Measurements from ENCODE around the gene DMRT2. TPM values are rescaled to one million over a fixed set of nuclear protein-coding genes. Genes with fewer than 3 reads are reported as not detected.

The DMRT2 gene
- not detected for polyA plus RNA-seq (2012; ENCODE audit: low read depth, missing spikeins)

DNA sequence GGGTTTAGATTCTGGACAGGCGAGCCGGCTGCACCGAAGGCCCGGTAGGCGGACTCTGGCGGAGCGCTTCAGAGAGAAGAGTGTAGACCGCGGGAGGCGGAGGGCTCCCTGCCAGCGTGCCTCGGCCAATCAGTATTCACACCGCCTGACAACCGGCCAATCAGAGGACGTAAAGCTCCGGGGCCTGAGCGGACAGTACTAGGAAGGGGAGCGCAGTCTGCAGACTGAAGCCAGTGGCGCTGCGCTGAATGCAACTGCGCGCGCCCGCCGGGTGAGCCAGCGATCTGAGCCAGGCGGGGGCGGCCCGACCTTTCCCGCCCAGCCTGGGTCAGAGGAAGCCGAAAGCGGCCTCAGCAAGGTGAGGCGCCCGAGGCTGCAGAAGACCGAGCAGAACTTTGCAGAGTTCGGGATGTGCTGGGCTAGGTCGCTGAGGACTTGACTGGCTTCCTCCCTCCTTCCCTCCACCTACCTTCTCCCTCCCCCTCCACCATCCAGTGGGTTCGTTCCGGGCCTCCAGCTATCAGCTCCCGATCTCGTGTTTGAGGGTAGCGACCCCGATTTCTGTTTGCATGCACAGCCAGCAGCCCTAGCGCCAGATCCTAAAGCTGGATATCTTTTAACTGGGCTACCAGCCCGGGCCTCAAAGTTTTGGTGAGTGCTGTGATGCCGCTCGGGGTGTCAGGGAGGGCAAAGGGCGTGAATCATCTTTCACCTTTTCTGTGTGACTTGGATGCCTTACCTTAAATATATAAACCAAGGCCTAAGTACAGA, at the start of gene DMRT2:
TSS of gene DMRT2 (plus strand) at position 233 of the 771 bp plus-strand sequence. CDS start 1,257 bp downstream, outside the sequence.
- FAIRE-seq, result no peak
- TF ChIP-seq POLR2A (IDR thresholded peaks at IDR 0.05; ENCODE audit: low read depth, low read length) (no peak), SPI1 (IDR thresholded peaks at IDR 0.05; ENCODE audit: low read depth, low read length) (no peak), TAF1 (IDR thresholded peaks at IDR 0.05; ENCODE audit: low read depth, low read length) (no peak), PAX5 (IDR thresholded peaks at IDR 0.05; ENCODE audit: insufficient read depth, low read length, severe bottlenecking) (no peak), POU2F2 (IDR thresholded peaks at IDR 0.05; ENCODE audit: low read depth, low read length) (no peak), POLR2AphosphoS5 (IDR thresholded peaks at IDR 0.05; ENCODE audit: low read depth, low read length) (no peak)
- no peak for DNase-seq (ENCODE audit: insufficient read length, low spot score)

DNA sequence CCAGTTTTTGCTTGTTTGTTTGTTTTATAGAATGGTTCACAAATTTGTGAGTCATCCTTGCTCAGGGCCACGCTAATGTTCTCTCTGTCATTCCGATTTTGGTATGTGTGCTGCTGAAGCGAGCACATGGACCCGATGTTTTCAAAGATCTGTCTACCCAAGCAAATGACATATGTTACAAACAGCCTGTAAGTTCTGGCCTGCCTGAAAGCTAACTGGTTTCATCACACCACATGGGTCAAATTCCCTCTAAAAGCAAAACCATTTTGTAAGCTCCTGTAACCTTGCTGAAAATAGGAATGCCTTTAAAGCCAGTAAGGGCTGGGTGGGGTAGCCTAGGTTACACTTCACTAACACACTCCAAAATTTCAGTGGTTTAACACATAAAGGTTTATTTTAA, 48.3 kb upstream of the DMRT2 start:
- no peak for DNase-seq (ENCODE audit: insufficient read length, low spot score)
- no peak for FAIRE-seq
- TF ChIP-seq SPI1 (IDR thresholded peaks at IDR 0.05; ENCODE audit: low read depth, low read length) (no peak), POLR2AphosphoS5 (IDR thresholded peaks at IDR 0.05; ENCODE audit: low read depth, low read length) (no peak), PAX5 (IDR thresholded peaks at IDR 0.05; ENCODE audit: insufficient read depth, low read length, severe bottlenecking) (no peak)

DNA sequence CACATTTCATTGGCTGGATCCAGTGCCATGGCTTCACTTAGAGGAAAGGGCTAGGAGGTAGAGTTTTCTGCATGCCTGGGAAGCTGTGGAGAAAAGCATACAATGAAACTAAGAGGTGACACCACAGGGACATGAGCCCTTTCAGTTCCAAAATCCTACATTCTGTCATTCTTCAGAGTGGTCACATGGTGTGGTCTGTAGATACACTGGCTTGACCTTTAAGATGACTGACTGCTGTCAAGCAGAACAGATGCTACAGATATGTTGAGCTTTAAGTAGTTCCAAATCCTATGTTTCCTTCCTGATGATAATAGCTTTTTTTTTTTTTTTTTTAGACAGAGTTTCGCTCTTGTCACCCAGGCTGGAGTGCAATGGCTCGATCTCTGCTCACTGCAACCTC, 47.5 kb upstream of the DMRT2 start:
- FAIRE-seq (no peak), DNase-seq (ENCODE audit: insufficient read length, low spot score) (no peak)
- TF ChIP-seq POLR2AphosphoS5 (IDR thresholded peaks at IDR 0.05; ENCODE audit: low read depth, low read length) (no peak), TAF1 (IDR thresholded peaks at IDR 0.05; ENCODE audit: low read depth, low read length) (no peak), POLR2A (IDR thresholded peaks at IDR 0.05; ENCODE audit: low read depth, low read length) (no peak)

DNA sequence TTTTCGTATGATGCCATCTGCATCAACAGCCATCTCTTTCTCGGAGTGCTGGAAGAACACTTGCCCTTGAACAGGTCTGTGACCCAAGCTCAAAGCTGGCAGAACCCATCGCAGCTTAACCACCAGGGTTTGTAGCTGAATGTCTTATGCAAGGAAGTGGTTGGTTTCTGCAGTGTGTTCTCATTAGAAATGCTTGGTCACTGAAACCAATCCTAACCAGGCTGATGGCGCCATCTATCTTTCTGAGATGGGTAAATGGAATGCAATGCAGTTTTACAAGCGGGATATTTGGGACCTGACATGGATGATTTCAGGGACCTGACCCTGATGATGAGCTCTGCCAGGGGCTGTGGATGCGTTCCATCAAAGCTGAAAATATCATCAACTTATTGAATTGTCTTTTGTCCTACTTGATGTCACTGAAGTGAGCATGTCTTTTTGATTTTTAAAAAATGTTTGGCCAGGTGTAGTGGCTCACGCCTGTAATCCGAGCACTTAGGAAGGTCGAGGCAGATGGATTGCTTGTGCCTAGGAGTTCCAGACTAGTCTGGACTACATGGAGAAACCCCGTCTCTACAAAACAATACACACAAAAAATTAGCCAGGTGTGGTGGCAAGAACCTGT, 45.0 kb upstream of the DMRT2 start:
- no peak for DNase-seq (ENCODE audit: insufficient read length, low spot score)
- TF ChIP-seq TAF1 (IDR thresholded peaks at IDR 0.05; ENCODE audit: low read depth, low read length) (no peak), SPI1 (IDR thresholded peaks at IDR 0.05; ENCODE audit: low read depth, low read length) (peak; percentile 56)
- FAIRE-seq, result peak; percentile 91

DNA sequence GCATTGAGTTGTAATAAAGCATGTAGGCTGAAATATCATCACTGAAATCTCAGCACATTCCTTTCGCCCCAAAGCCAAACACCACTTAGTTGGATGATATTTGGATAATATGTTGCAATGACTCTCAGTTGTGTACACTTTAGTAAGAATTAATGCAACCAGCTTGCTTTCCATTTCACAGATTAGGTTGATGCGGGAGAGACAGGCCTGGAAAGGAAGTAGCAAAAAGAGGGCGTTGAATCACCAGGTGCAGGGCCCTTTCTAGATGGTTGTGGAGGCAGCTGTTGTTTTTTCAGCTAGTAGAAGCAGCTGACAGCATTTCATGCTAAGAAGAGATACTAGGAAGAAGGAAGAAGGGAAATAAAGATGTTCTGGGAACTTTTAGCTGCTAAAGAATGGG, 42.8 kb upstream of the DMRT2 start:
- DNase-seq (ENCODE audit: insufficient read length, low spot score), result no peak
- TF ChIP-seq POLR2A (IDR thresholded peaks at IDR 0.05; ENCODE audit: low read depth, low read length), result no peak
- no peak for FAIRE-seq

DNA sequence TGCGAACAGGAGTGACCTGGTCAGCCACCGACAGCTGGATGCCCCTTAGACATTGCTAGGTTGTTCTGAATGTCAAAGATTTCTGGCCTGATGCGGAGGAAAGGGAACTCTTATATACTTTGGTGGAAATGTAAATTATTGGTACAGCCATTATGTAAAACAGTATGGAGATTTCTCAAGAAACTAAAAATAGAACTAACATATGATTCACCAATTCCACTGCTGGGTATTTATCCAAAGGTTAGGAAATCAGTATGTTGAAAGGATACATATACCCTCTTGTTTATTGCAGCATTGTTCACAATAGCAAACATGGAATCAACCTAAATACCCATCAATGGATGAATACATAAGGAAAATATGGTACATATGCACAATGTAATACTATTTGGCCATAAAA, 41.9 kb upstream of the DMRT2 start:
- FAIRE-seq (no peak), DNase-seq (ENCODE audit: insufficient read length, low spot score) (no peak)
- TF ChIP-seq POLR2A (IDR thresholded peaks at IDR 0.05; ENCODE audit: low read depth, low read length) (no peak), SPI1 (IDR thresholded peaks at IDR 0.05; ENCODE audit: low read depth, low read length) (no peak), POU2F2 (IDR thresholded peaks at IDR 0.05; ENCODE audit: low read depth, low read length) (no peak), POLR2AphosphoS5 (IDR thresholded peaks at IDR 0.05; ENCODE audit: low read depth, low read length) (no peak), PAX5 (IDR thresholded peaks at IDR 0.05; ENCODE audit: insufficient read depth, low read length, severe bottlenecking) (no peak), TAF1 (IDR thresholded peaks at IDR 0.05; ENCODE audit: low read depth, low read length) (no peak)

DNA sequence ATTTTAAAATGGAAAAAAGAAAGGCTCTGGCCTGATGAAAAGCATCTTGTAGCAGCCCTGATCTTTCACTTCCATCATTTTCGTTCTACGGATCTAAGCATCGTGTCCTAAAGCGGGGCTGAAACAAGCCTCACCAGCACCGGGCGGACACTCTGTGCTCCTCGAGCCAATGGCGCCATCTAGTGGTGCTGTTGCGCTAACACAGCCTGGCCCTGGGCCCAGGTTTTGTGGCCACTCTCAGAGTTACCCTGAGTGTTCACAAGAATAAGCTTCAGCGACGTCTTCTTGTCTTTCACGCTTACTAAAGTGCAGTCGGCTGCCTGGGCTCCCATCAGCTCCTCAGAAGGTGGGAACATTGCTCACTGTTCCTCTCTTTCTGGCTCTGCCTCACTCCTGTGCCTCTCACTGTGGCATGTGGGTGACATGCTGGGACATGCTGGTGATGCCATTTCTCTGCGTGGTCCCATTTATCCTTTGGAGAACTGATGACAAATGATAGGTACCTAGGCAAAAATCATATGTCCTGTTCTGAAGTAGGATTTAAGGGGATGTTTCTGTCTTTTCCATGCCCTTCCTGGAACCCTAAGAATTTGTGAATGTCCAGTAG, 41.0 kb upstream of the DMRT2 start:
- TF ChIP-seq PAX5 (IDR thresholded peaks at IDR 0.05; ENCODE audit: insufficient read depth, low read length, severe bottlenecking), result no peak
- no peak for TF ChIP-seq POLR2A (IDR thresholded peaks at IDR 0.05; ENCODE audit: low read depth, low read length)
- no peak for TF ChIP-seq SPI1 (IDR thresholded peaks at IDR 0.05; ENCODE audit: low read depth, low read length)
- no peak for TF ChIP-seq POU2F2 (IDR thresholded peaks at IDR 0.05; ENCODE audit: low read depth, low read length)
- no peak for TF ChIP-seq TAF1 (IDR thresholded peaks at IDR 0.05; ENCODE audit: low read depth, low read length)
- TF ChIP-seq POLR2AphosphoS5 (IDR thresholded peaks at IDR 0.05; ENCODE audit: low read depth, low read length), result no peak
- peak; percentile 86 for FAIRE-seq
- peak; percentile 35 for DNase-seq (ENCODE audit: insufficient read length, low spot score)

DNA sequence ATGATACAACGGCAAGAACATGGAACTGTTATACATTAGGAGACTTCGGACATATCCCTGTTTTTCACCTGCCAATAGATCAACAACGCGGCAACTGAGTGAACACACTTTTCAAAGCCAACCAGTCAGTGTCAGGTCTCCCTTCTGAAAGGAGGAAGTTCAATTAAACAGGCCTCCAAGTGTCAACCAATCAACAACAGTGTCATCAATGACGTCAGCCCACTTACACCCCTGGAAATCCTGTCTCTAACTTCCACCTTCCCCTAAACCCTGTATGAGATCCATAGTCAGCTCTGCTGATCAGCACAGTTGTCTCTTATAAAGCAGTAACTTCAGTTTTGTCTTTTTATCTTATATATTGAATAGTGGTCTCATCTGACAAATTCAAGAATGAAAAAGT, 37.1 kb upstream of the DMRT2 start:
- FAIRE-seq (no peak), DNase-seq (ENCODE audit: insufficient read length, low spot score) (no peak)
- TF ChIP-seq POU2F2 (IDR thresholded peaks at IDR 0.05; ENCODE audit: low read depth, low read length) (no peak), POLR2AphosphoS5 (IDR thresholded peaks at IDR 0.05; ENCODE audit: low read depth, low read length) (no peak), SPI1 (IDR thresholded peaks at IDR 0.05; ENCODE audit: low read depth, low read length) (no peak), POLR2A (IDR thresholded peaks at IDR 0.05; ENCODE audit: low read depth, low read length) (no peak), PAX5 (IDR thresholded peaks at IDR 0.05; ENCODE audit: insufficient read depth, low read length, severe bottlenecking) (no peak)

DNA sequence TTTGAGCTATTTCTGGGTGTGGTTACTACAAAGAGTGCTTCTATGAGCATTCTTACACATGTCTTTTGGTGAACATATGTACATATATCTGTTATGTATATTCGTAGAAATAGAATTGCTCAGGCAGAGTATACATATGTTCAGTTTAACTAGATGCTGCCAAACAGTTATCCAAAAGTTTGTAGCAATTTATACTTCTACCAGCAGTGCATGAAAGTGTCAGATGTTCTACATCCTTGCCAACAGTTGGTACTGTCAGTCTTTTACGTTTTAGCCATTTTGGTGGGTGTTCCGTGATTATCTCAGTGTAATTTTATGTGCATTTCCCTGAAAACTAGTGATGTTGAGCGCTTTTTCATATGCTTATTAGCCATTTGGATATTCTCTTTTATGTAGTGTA, 35.9 kb upstream of the DMRT2 start:
- TF ChIP-seq POU2F2 (IDR thresholded peaks at IDR 0.05; ENCODE audit: low read depth, low read length) (no peak), SPI1 (IDR thresholded peaks at IDR 0.05; ENCODE audit: low read depth, low read length) (no peak), PAX5 (IDR thresholded peaks at IDR 0.05; ENCODE audit: insufficient read depth, low read length, severe bottlenecking) (no peak), POLR2A (IDR thresholded peaks at IDR 0.05; ENCODE audit: low read depth, low read length) (no peak), TAF1 (IDR thresholded peaks at IDR 0.05; ENCODE audit: low read depth, low read length) (no peak), POLR2AphosphoS5 (IDR thresholded peaks at IDR 0.05; ENCODE audit: low read depth, low read length) (no peak)
- DNase-seq (ENCODE audit: insufficient read length, low spot score) (no peak), FAIRE-seq (no peak)

DNA sequence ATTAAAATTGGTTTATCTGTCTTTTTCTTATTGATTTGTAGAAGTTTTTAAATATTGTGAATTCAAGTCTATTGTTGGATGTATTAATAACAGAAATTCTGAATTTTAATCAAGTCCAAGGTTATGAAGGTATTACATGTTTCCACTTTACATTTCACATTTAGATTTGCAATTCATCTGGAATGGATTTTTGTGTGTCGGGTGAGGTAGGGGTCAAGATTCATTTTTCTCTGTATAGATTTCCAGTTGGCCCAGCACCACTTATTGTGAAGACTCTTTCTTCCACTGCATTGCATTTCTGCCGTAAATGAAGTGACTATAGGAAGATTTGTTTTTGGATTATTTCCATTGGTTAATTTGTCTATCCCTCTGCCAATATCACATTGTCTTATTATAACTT, 35.5 kb upstream of the DMRT2 start:
- TF ChIP-seq POLR2AphosphoS5 (IDR thresholded peaks at IDR 0.05; ENCODE audit: low read depth, low read length) (no peak), POU2F2 (IDR thresholded peaks at IDR 0.05; ENCODE audit: low read depth, low read length) (no peak), PAX5 (IDR thresholded peaks at IDR 0.05; ENCODE audit: insufficient read depth, low read length, severe bottlenecking) (no peak), TAF1 (IDR thresholded peaks at IDR 0.05; ENCODE audit: low read depth, low read length) (no peak), SPI1 (IDR thresholded peaks at IDR 0.05; ENCODE audit: low read depth, low read length) (no peak), POLR2A (IDR thresholded peaks at IDR 0.05; ENCODE audit: low read depth, low read length) (no peak)
- DNase-seq (ENCODE audit: insufficient read length, low spot score), result no peak
- FAIRE-seq, result no peak
